Lower lobe of right lung (tissue), 2 donors: Measurements from ENCODE around the gene APCDD1. TPM values are rescaled to one million over a fixed set of nuclear protein-coding genes. Genes with fewer than 3 reads are reported as not detected.

Experiments
- ATAC-seq, 2 donors: fragments of 200-7000 bp; cut with Tn5 transposase; one replicate each; pipeline ENCODE4 v1.9.1; 2020 to 2022; ENCODE audit warnings: mild to moderate bottlenecking in 2 of 2, moderate library complexity in 2 of 2
- DNase-seq: peaks from one replicate; pipeline ENCODE4 v3.0.0-alpha.2; 2020
- H3K27ac ChIP-seq: fragments of 200-600 bp; one replicate; pipeline ENCODE4 v1.8.0; 2022
- H3K27me3 ChIP-seq: fragments of 200-600 bp; one replicate; pipeline ENCODE4 v1.8.0; 2022; ENCODE audit warnings: low read depth
- H3K36me3 ChIP-seq: fragments of 200-600 bp; one replicate; pipeline ENCODE4 v1.8.0; 2022; ENCODE audit warnings: mild to moderate bottlenecking
- H3K4me1 ChIP-seq: fragments of 200-600 bp; one replicate; pipeline ENCODE4 v1.8.0; 2022
- H3K4me3 ChIP-seq: fragments of 200-600 bp; one replicate; pipeline ENCODE4 v1.8.0; 2022; ENCODE audit warnings: mild to moderate bottlenecking
- H3K9me3 ChIP-seq: fragments of 200-600 bp; one replicate; pipeline ENCODE4 v1.8.0; 2022
- intact Hi-C: fragments of 100-400 bp; cut with DNase I; formaldehyde crosslinking; loops from one replicate; pipeline ENCODE4 v1.11.0; 2022
- total RNA-seq: library from RNA; stranded (reverse); fragmentation: NEBNext Ultra II Directional; extraction: Animal tissue kit (Norgen Biotek cat#: 25700); gene quantifications from one replicate; pipeline ENCODE4 v1.2.1, GENCODE V29; 2021
- TF ChIP-seq, protein P1 (sequence below): fragments of 200-600 bp; IDR thresholded peaks from one replicate; pipeline ENCODE4 v1.8.0; 2022; ENCODE audit warnings: antibody characterized with exemption, mild to moderate bottlenecking
- donor health status: DM: no; HTN: yes; CAD: no; lungs with severe emphysema.

APCDD1 gene
- total RNA-seq, 1 donor from 2014 or later = 33.4 TPM

DNA sequence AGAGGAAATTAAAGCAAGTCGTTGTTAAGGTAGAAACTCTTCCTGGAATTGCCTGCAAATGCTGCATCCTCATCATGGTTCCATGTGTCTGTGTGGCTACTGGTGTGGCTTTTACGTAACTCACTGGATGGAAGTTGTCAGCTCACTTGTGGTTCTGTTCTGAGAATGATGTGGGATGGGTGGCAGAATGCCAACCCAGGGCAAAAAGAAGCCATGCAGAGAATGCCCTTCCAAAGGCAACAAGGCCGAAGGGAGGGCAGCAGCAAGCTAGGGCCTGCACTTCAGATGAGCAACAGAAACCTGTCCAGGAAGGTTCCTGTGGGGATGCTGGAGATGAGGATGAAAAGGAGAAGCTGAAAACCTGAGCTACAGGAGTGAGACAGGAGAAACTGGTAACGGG, 61.0 kb downstream of the APCDD1 start:
- TF ChIP-seq, protein P1, sequence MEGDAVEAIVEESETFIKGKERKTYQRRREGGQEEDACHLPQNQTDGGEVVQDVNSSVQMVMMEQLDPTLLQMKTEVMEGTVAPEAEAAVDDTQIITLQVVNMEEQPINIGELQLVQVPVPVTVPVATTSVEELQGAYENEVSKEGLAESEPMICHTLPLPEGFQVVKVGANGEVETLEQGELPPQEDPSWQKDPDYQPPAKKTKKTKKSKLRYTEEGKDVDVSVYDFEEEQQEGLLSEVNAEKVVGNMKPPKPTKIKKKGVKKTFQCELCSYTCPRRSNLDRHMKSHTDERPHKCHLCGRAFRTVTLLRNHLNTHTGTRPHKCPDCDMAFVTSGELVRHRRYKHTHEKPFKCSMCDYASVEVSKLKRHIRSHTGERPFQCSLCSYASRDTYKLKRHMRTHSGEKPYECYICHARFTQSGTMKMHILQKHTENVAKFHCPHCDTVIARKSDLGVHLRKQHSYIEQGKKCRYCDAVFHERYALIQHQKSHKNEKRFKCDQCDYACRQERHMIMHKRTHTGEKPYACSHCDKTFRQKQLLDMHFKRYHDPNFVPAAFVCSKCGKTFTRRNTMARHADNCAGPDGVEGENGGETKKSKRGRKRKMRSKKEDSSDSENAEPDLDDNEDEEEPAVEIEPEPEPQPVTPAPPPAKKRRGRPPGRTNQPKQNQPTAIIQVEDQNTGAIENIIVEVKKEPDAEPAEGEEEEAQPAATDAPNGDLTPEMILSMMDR = no peak
- Histone ChIP-seq H3K4me3 (no peak overlapping the region), H3K4me1 (peaks cover 21% of the 10 kb centered on the region), H3K27me3 (no peaks in the 10 kb centered on the region), H3K9me3 (no peaks in the 10 kb centered on the region), H3K27ac (no peak overlapping the region), H3K36me3 (no peaks in the 10 kb centered on the region)
- DNase-seq = no peak
- intact Hi-C loops = no loop called here
- no peak for ATAC-seq

- no peak for ATAC-seq
- Histone ChIP-seq H3K4me3 (no peak overlapping the region), H3K27ac (no peak overlapping the region), H3K4me1 (peaks cover 21% of the 10 kb centered on the region), H3K27me3 (no peaks in the 10 kb centered on the region), H3K9me3 (no peaks in the 10 kb centered on the region), H3K36me3 (no peaks in the 10 kb centered on the region)
- TF ChIP-seq, protein P1 = no peak
- DNase-seq = no peak
- intact Hi-C loops = no loop called here
These were observed 61.6 kb downstream of the APCDD1 start for GRCh38 chr18:10516078-10516477.

- ATAC-seq (peak; percentile 71 to 76), DNase-seq (peak; percentile 56)
These were observed 64.3 kb downstream of the APCDD1 start for GRCh38 chr18:10518595-10519255.

DNA sequence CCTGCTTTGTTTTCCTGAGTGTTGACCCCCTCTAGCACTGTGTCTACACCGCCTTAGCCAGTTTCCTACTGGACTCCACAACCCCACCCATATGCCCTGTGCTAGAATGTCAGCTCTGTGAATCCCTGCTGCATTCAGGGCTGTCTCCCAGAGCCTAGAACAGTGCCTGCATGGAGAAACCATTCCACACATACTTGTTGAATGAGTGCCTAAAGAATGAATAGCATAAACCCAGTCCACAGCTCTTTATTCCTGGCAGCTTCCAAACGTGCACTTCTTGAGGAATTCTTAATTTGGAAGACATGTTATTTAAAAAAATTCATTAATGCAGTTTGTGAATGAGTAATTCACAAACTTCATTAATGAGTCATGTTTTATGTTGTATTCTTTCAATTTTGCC, 64.9 kb downstream of the APCDD1 start:
- H3K36me3 ChIP-seq = no peaks in the 10 kb centered on the region
- DNase-seq (no peak), ATAC-seq (peak; percentile 4 to 14)
- peaks cover 21% of the 10 kb centered on the region for H3K4me1 ChIP-seq
- no peaks in the 10 kb centered on the region for H3K27me3 ChIP-seq
- H3K4me3 ChIP-seq = no peak overlapping the region
- H3K27ac ChIP-seq = peak overlapping the region; percentile 46
- intact Hi-C loops = no loop called here
- no peaks in the 10 kb centered on the region for H3K9me3 ChIP-seq
- TF ChIP-seq, protein P1 = no peak

More at GRCh38 chr18:10518595-10519255, 64.3 kb downstream of the APCDD1 start:
- no peak overlapping the region for H3K4me3 ChIP-seq
- TF ChIP-seq, protein P1 = peak; percentile 44
- H3K27me3 ChIP-seq = no peaks in the 10 kb centered on the region
- intact Hi-C loops = no loop called here
- H3K9me3 ChIP-seq = no peaks in the 10 kb centered on the region
- H3K4me1 ChIP-seq = peaks cover 21% of the 10 kb centered on the region
- no peaks in the 10 kb centered on the region for H3K36me3 ChIP-seq
- H3K27ac ChIP-seq = peak overlapping the region; percentile 46

GRCh38 chr18:10519999-10520935, 65.8 kb downstream of the APCDD1 start:
- TF ChIP-seq, protein P1 = peak; percentile 78
- no peak overlapping the region for H3K4me3 ChIP-seq
- H3K9me3 ChIP-seq = no peaks in the 10 kb centered on the region
- peak; percentile 88 for DNase-seq
- ATAC-seq = peak; percentile 86 to 93
- intact Hi-C loops = loop anchor here (5.0 kb wide), 1 partner anchor 548 kb away; no protein-coding TSS in a partner anchor
- H3K4me1 ChIP-seq = peaks cover 26% of the 10 kb centered on the region
- no peaks in the 10 kb centered on the region for H3K27me3 ChIP-seq
- no peak overlapping the region for H3K27ac ChIP-seq
- H3K36me3 ChIP-seq = no peaks in the 10 kb centered on the region
